ENCODE data around the gene CTNNBL1. TPM values are rescaled to one million over a fixed set of nuclear protein-coding genes. Genes with fewer than 3 reads are reported as not detected.

CTNNBL1 gene
- total RNA-seq, 1 experiment from 2014 or later, result 64.4 TPM

DNA sequence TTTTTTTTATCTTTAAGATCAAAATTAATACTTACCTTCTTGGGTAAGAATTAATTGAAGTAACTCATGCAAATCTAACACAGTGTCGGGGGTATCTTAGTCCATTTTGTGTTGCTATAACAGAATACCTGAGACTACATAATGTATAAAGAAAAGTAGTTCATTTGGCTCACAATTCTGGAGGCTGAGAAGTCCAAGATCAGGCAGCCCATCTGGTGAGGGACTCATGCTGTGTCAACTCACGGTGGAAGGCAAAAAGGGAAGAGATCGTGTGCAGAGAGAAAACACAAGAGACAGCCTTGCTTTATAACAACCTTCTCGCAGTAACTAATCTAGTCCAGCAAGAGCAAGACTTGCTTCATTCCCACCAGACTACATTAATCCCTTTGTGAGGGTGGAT is 116.2 kb downstream of the CTNNBL1 start:
- Mint-ChIP-seq H3K4me1 (peaks cover 12% of the 10 kb centered on the region), H3K27me3 (ENCODE audit: low read depth) (peaks cover 13% of the 10 kb centered on the region), H3K27ac (no peak overlapping the region), H3K9me3 (peaks cover 4% of the 10 kb centered on the region), H3K4me3 (no peak overlapping the region), H3K36me3 (peaks cover 4% of the 10 kb centered on the region)
- no peak for TF ChIP-seq CTCF (IDR thresholded peaks at IDR 0.05)
- no peak for TF ChIP-seq MXD4 (CRISPR knock-in tag; IDR thresholded peaks at IDR 0.05; ENCODE audit: borderline replicate concordance)
- TF ChIP-seq ATF6 (CRISPR knock-in tag; IDR thresholded peaks at IDR 0.05), result no peak
- no peak for TF ChIP-seq SMAD3 (CRISPR knock-in tag; IDR thresholded peaks at IDR 0.05; ENCODE audit: borderline replicate concordance)
- TF ChIP-seq STAT6 (CRISPR knock-in tag; conservative IDR thresholded peaks at IDR 0.05; ENCODE audit: low read depth), result no peak
- no peak for TF ChIP-seq SMAD4 (CRISPR knock-in tag; IDR thresholded peaks at IDR 0.05)
- TF ChIP-seq, protein P1, sequence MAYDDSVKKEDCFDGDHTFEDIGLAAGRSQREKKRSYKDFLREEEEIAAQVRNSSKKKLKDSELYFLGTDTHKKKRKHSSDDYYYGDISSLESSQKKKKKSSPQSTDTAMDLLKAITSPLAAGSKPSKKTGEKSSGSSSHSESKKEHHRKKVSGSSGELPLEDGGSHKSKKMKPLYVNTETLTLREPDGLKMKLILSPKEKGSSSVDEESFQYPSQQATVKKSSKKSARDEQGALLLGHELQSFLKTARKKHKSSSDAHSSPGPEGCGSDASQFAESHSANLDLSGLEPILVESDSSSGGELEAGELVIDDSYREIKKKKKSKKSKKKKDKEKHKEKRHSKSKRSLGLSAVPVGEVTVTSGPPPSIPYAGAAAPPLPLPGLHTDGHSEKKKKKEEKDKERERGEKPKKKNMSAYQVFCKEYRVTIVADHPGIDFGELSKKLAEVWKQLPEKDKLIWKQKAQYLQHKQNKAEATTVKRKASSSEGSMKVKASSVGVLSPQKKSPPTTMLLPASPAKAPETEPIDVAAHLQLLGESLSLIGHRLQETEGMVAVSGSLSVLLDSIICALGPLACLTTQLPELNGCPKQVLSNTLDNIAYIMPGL (CRISPR knock-in tag; IDR thresholded peaks at IDR 0.05), result no peak
- TF ChIP-seq MYBL2 (CRISPR knock-in tag; IDR thresholded peaks at IDR 0.05), result no peak
- no peak for TF ChIP-seq ARID4B (CRISPR knock-in tag; IDR thresholded peaks at IDR 0.05; ENCODE audit: borderline replicate concordance)
- TF ChIP-seq, protein P2, sequence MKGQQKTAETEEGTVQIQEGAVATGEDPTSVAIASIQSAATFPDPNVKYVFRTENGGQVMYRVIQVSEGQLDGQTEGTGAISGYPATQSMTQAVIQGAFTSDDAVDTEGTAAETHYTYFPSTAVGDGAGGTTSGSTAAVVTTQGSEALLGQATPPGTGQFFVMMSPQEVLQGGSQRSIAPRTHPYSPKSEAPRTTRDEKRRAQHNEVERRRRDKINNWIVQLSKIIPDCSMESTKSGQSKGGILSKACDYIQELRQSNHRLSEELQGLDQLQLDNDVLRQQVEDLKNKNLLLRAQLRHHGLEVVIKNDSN (CRISPR knock-in tag; IDR thresholded peaks at IDR 0.05), result no peak
- no peak for TF ChIP-seq GRHL2 (CRISPR knock-in tag; IDR thresholded peaks at IDR 0.05; ENCODE audit: insufficient replicate concordance, severe bottlenecking)
- TF ChIP-seq, protein P3, sequence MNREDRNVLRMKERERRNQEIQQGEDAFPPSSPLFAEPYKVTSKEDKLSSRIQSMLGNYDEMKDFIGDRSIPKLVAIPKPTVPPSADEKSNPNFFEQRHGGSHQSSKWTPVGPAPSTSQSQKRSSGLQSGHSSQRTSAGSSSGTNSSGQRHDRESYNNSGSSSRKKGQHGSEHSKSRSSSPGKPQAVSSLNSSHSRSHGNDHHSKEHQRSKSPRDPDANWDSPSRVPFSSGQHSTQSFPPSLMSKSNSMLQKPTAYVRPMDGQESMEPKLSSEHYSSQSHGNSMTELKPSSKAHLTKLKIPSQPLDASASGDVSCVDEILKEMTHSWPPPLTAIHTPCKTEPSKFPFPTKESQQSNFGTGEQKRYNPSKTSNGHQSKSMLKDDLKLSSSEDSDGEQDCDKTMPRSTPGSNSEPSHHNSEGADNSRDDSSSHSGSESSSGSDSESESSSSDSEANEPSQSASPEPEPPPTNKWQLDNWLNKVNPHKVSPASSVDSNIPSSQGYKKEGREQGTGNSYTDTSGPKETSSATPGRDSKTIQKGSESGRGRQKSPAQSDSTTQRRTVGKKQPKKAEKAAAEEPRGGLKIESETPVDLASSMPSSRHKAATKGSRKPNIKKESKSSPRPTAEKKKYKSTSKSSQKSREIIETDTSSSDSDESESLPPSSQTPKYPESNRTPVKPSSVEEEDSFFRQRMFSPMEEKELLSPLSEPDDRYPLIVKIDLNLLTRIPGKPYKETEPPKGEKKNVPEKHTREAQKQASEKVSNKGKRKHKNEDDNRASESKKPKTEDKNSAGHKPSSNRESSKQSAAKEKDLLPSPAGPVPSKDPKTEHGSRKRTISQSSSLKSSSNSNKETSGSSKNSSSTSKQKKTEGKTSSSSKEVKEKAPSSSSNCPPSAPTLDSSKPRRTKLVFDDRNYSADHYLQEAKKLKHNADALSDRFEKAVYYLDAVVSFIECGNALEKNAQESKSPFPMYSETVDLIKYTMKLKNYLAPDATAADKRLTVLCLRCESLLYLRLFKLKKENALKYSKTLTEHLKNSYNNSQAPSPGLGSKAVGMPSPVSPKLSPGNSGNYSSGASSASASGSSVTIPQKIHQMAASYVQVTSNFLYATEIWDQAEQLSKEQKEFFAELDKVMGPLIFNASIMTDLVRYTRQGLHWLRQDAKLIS (CRISPR knock-in tag; IDR thresholded peaks at IDR 0.05; ENCODE audit: borderline replicate concordance), result no peak
- TF ChIP-seq E2F4 (CRISPR knock-in tag; IDR thresholded peaks at IDR 0.05; ENCODE audit: borderline replicate concordance, low read depth), result no peak
- no peak for TF ChIP-seq RELA (CRISPR knock-in tag; IDR thresholded peaks at IDR 0.05; ENCODE audit: borderline replicate concordance)
- no peak for TF ChIP-seq ZNF121 (CRISPR knock-in tag; IDR thresholded peaks at IDR 0.05)
- no peak for TF ChIP-seq NR1H2 (CRISPR knock-in tag; IDR thresholded peaks at IDR 0.05)
- TF ChIP-seq TP53 (CRISPR knock-in tag; IDR thresholded peaks at IDR 0.05), result no peak
- no peak for TF ChIP-seq SP1 (CRISPR knock-in tag; conservative IDR thresholded peaks at IDR 0.05)
- CTCF ChIA-PET, result no interaction called here
- DNase-seq (ENCODE audit: low spot score) (no peak), ATAC-seq (no peak)
- POLR2A ChIA-PET, result no interaction called here
